ENCODE measurements around the gene TMEM119.

DNA sequence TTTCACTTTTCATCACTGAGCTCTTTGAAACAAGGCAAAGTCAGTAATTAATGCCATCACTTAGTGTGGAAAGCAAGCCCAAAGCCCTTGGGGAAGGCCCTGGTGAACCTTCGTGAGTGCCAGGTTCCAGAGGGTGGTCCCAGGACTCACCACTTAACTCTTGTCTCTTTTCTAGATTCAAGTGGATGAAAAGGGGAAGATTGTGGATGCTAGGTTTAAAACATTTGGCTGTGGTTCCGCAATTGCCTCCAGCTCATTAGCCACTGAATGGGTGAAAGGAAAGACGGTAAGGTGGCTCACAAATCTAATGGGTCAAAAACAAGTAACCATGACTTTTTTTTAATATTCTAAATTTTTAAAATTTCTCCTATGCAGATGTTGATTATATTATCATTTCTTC, 32.7 kb downstream of the TMEM119 start:
- TF ChIP-seq EZH2 (IDR thresholded peaks at IDR 0.05; ENCODE audit: insufficient read depth, poor library complexity, severe bottlenecking) (no peak), EZH2phosphoT487 (IDR thresholded peaks at IDR 0.05; ENCODE audit: insufficient read depth, low read depth) (no peak)

Data from GM23248 (cell line).